Gastrocnemius medialis (tissue), 4 donors: Measurements from ENCODE around the gene MYT1.

Experiments used
- CTCF ChIP-seq, 5 experiments: fragments of 450-650 bp in 3 of 5; fragments of 200-600 bp in 2 of 5; sonication (generic) in 2 of 5; IDR thresholded peaks in 4 of 5; conservative IDR thresholded peaks in 1 of 5; 1 replicate in 4 of 5; 2 replicates in 1 of 5; pipeline ENCODE4 v1.5.1; 2016 to 2019; ENCODE audit warnings: antibody characterized with exemption in 5 of 5, mild to moderate bottlenecking in 3 of 5, moderate library complexity in 3 of 5
- POLR2A ChIP-seq, 2 donors: fragments of 450-650 bp; IDR thresholded peaks; one replicate each; pipeline ENCODE4 v1.6.1; 2017; ENCODE audit warnings: antibody characterized with exemption in 2 of 2, mild to moderate bottlenecking in 2 of 2, moderate library complexity in 2 of 2

- TF ChIP-seq POLR2A (IDR thresholded peaks at IDR 0.05) (no peak), CTCF (IDR thresholded peaks at IDR 0.05 in 4 of 5, conservative IDR thresholded peaks at IDR 0.05 in 1 of 5) (no peak)
Measured at GRCh38 chr20:64193058-64193457, 28.8 kb downstream of the MYT1 start.
